WTC11 (cell line): ENCODE results near the gene NOL4L. TPM values are rescaled to one million over a fixed set of nuclear protein-coding genes. Genes with fewer than 3 reads are reported as not detected.

Source experiments
- ATAC-seq: fragments of 200-7000 bp; cut with Tn5 transposase; 2 replicates; pipeline ENCODE4 v1.10.0; 2021; ENCODE audit warnings: mild to moderate bottlenecking, moderate library complexity
- CTCF ChIA-PET: fragments of 300-600 bp; sonication (Branson Sonifier 250); formaldehyde crosslinking; loops from one replicate; lab custom pipeline; 2021; ENCODE audit warnings: antibody characterized with exemption; lab: Charles Lee
- POLR2A ChIA-PET: fragments of 350-600 bp; sonication (Branson Sonifier 250); formaldehyde crosslinking; loops from one replicate; lab custom pipeline; 2021; ENCODE audit warnings: antibody characterized with exemption; lab: Charles Lee
- DNase-seq: peaks from one replicate; pipeline ENCODE4 v3.0.0; 2021; ENCODE audit warnings: low spot score
- H3K27ac Mint-ChIP-seq: 2 replicates; pipeline ENCODE4 v1.8.0; 2021; ENCODE audit warnings: mixed read lengths
- H3K27me3 Mint-ChIP-seq: 2 replicates; pipeline ENCODE4 v1.8.0; 2021; ENCODE audit warnings: low read depth, mild to moderate bottlenecking, moderate library complexity, mixed read lengths
- H3K36me3 Mint-ChIP-seq: 2 replicates; pipeline ENCODE4 v1.8.0; 2021; ENCODE audit warnings: mixed read lengths
- H3K4me1 Mint-ChIP-seq: 2 replicates; pipeline ENCODE4 v1.8.0; 2022; ENCODE audit warnings: mixed read lengths
- H3K4me3 Mint-ChIP-seq: 2 replicates; pipeline ENCODE4 v1.8.0; 2021; ENCODE audit warnings: mild to moderate bottlenecking, moderate library complexity, mixed read lengths
- H3K9me3 Mint-ChIP-seq: 2 replicates; pipeline ENCODE4 v1.8.0; 2021; ENCODE audit warnings: mixed read lengths
- ATF3 ChIP-seq: sonication (generic); formaldehyde crosslinking; conservative IDR thresholded peaks from 2 replicates; pipeline ENCODE4 v1.8.1; 2022; ENCODE audit warnings: mild to moderate bottlenecking, missing genetic modification reagents
- E2F1 ChIP-seq: sonication (generic); formaldehyde crosslinking; IDR thresholded peaks from 2 replicates; pipeline ENCODE4 v1.8.0; 2022; ENCODE audit warnings: mild to moderate bottlenecking, missing genetic modification reagents
- ELF4 ChIP-seq: sonication (generic); formaldehyde crosslinking; IDR thresholded peaks from 2 replicates; pipeline ENCODE4 v1.8.1; 2022; ENCODE audit warnings: low read depth, mild to moderate bottlenecking, moderate library complexity, missing genetic modification reagents
- ERG ChIP-seq: fragments of 250-450 bp; sonication (Bioruptor Pico); IDR thresholded peaks from 2 replicates; pipeline ENCODE4 v1.8.0; 2021; ENCODE audit warnings: mild to moderate bottlenecking
- ESRRA ChIP-seq: sonication (generic); formaldehyde crosslinking; IDR thresholded peaks from 2 replicates; pipeline ENCODE4 v1.8.1; 2022; ENCODE audit warnings: mild to moderate bottlenecking, missing genetic modification reagents, borderline replicate concordance
- IRF1 ChIP-seq: sonication (generic); formaldehyde crosslinking; IDR thresholded peaks from 2 replicates; pipeline ENCODE4 v1.8.0; 2023; ENCODE audit warnings: missing genetic modification reagents
- JUN ChIP-seq: sonication (generic); formaldehyde crosslinking; IDR thresholded peaks from 2 replicates; pipeline ENCODE4 v1.8.0; 2023; ENCODE audit warnings: mild to moderate bottlenecking, missing genetic modification reagents
- NFE2L1 ChIP-seq: sonication (generic); formaldehyde crosslinking; IDR thresholded peaks from 2 replicates; pipeline ENCODE4 v1.8.1; 2023; ENCODE audit warnings: missing genetic modification reagents
- OVOL2 ChIP-seq: fragments of 250-450 bp; sonication (Bioruptor Pico); IDR thresholded peaks from 2 replicates; pipeline ENCODE4 v1.9.0; 2021; ENCODE audit warnings: mild to moderate bottlenecking, borderline replicate concordance
- PRDM15 ChIP-seq: sonication (generic); formaldehyde crosslinking; IDR thresholded peaks from 2 replicates; pipeline ENCODE4 v1.8.0; 2022; ENCODE audit warnings: missing genetic modification reagents
- PREB ChIP-seq: sonication (generic); formaldehyde crosslinking; IDR thresholded peaks from 2 replicates; pipeline ENCODE4 v1.8.1; 2022; ENCODE audit warnings: mild to moderate bottlenecking, missing genetic modification reagents, moderate library complexity, borderline replicate concordance
- SOX15 ChIP-seq: fragments of 250-450 bp; sonication (Bioruptor Pico); IDR thresholded peaks from 2 replicates; pipeline ENCODE4 v1.9.0; 2021; ENCODE audit warnings: mild to moderate bottlenecking
- STAT6 ChIP-seq: sonication (generic); formaldehyde crosslinking; conservative IDR thresholded peaks from 2 replicates; pipeline ENCODE4 v1.8.1; 2023; ENCODE audit warnings: mild to moderate bottlenecking, low read depth, missing genetic modification reagents, moderate library complexity
- TEAD4 ChIP-seq: sonication (generic); formaldehyde crosslinking; IDR thresholded peaks from 2 replicates; pipeline ENCODE4 v1.8.0; 2022; ENCODE audit warnings: mild to moderate bottlenecking, missing genetic modification reagents
- ZNF121 ChIP-seq: sonication (generic); formaldehyde crosslinking; IDR thresholded peaks from 2 replicates; pipeline ENCODE4 v1.8.0; 2023; ENCODE audit warnings: missing genetic modification reagents
- ZNF263 ChIP-seq: sonication (generic); formaldehyde crosslinking; IDR thresholded peaks from 2 replicates; pipeline ENCODE4 v1.8.1; 2022; ENCODE audit warnings: low read depth, mild to moderate bottlenecking, moderate library complexity, missing genetic modification reagents
- ZNF532 ChIP-seq: fragments of 250-450 bp; sonication (Bioruptor Pico); IDR thresholded peaks from 2 replicates; pipeline ENCODE4 v1.9.0; 2021; ENCODE audit warnings: mild to moderate bottlenecking, borderline replicate concordance
- total RNA-seq: library from RNA; stranded (reverse); gene quantifications from 3 replicates; pipeline ENCODE4 v1.2.3, GENCODE V29; 2021

Gene NOL4L
- total RNA-seq, 1 experiment from 2014 or later, result 29.0 TPM

GRCh38 chr20:32526125-32526524 lies 59.0 kb downstream of the NOL4L start:
- TF ChIP-seq E2F1 (CRISPR knock-in tag) (no peak), SOX15 (no peak), ERG (no peak), ZNF263 (no peak), ATF3 (CRISPR knock-in tag) (no peak), NFE2L1 (no peak), ZNF121 (CRISPR knock-in tag) (no peak), PRDM15 (CRISPR knock-in tag) (no peak), ZNF532 (no peak), ELF4 (CRISPR knock-in tag) (no peak), ESRRA (CRISPR knock-in tag) (no peak), TEAD4 (CRISPR knock-in tag) (no peak), OVOL2 (CRISPR knock-in tag) (no peak)
- ATAC-seq (no peak), DNase-seq (no peak)
- Mint-ChIP-seq H3K36me3 (no peaks in the 10 kb centered on the region), H3K9me3 (no peaks in the 10 kb centered on the region), H3K27me3 (no peaks in the 10 kb centered on the region; the same call in 1 of the 2 replicates), H3K4me1 (peaks cover 10% of the 10 kb centered on the region; the same call in 1 of the 2 replicates), H3K4me3 (no peak overlapping the region), H3K27ac (no peak overlapping the region)
- ChIA-PET CTCF (no interaction called here), POLR2A (no interaction called here)

- H3K4me1 Mint-ChIP-seq, result peaks cover 10% of the 10 kb centered on the region; the same call in 1 of the 2 replicates
Measured at GRCh38 chr20:32524829-32525501, 60.2 kb downstream of the NOL4L start.

More at GRCh38 chr20:32524829-32525501, 60.2 kb downstream of the NOL4L start:
- no peak overlapping the region for H3K4me3 Mint-ChIP-seq
- no peaks in the 10 kb centered on the region; the same call in 1 of the 2 replicates for H3K27me3 Mint-ChIP-seq
- no peaks in the 10 kb centered on the region for H3K9me3 Mint-ChIP-seq
- no peak for TF ChIP-seq STAT6 (CRISPR knock-in tag)
- no peak for TF ChIP-seq PREB
- no peak for TF ChIP-seq IRF1 (CRISPR knock-in tag)
- TF ChIP-seq NFE2L1, result no peak
- TF ChIP-seq JUN (CRISPR knock-in tag), result no peak
- TF ChIP-seq, all 79 proteins: peak for 0
- DNase-seq (no peak), ATAC-seq (no peak)
- Mint-ChIP-seq H3K27ac (no peak overlapping the region), H3K36me3 (no peaks in the 10 kb centered on the region)
- ChIA-PET POLR2A (no interaction called here), CTCF (interaction anchor here (0.6 to 2.0 kb wide), 6 partner anchors 16 to 128 kb away, joined by 3 to 9 read pairs (median 5); no protein-coding TSS in a partner anchor)
